ENCODE data around the gene CRISPLD2.
"Not testable (repeated sequence)": the region's sequence is repeated elsewhere in the genome, so short reads cannot be mapped to it uniquely, and the experiment has no call there.

The CRISPLD2 gene

GRCh38 chr16:84860383-84860782 lies 40.6 kb downstream of the CRISPLD2 start:
- no peak for DNase-seq (ENCODE audit: low spot score)

- no peak for DNase-seq (ENCODE audit: low spot score)
Observed at GRCh38 chr16:84861671-84862070, 41.9 kb downstream of the CRISPLD2 start.

GRCh38 chr16:84862804-84863480 lies 43.2 kb downstream of the CRISPLD2 start:
- DNase-seq (ENCODE audit: low spot score), result no peak

GRCh38 chr16:84863481-84863814 lies 43.7 kb downstream of the CRISPLD2 start:
- DNase-seq (ENCODE audit: low spot score), result no peak

GRCh38 chr16:84864326-84864955 lies 44.7 kb downstream of the CRISPLD2 start:
- peak; percentile 56 for DNase-seq (ENCODE audit: low spot score)

- DNase-seq (ENCODE audit: low spot score), result no peak
Observed at GRCh38 chr16:84867696-84868095, 47.9 kb downstream of the CRISPLD2 start.

- DNase-seq (ENCODE audit: low spot score), result no peak
Observed at GRCh38 chr16:84868328-84868727, 48.5 kb downstream of the CRISPLD2 start.

- DNase-seq (ENCODE audit: low spot score), result peak; percentile 27
Observed at GRCh38 chr16:84868829-84869472, 49.2 kb downstream of the CRISPLD2 start.

- DNase-seq (ENCODE audit: low spot score), result peak; percentile 8
Observed at GRCh38 chr16:84869473-84869845, 49.7 kb downstream of the CRISPLD2 start.

- DNase-seq (ENCODE audit: low spot score), result not testable (repeated sequence)
Observed at GRCh38 chr16:84872971-84873370, 53.2 kb downstream of the CRISPLD2 start.

- DNase-seq (ENCODE audit: low spot score), result no peak
Observed at GRCh38 chr16:84874004-84874435, 54.2 kb downstream of the CRISPLD2 start.

- DNase-seq (ENCODE audit: low spot score), result no peak
Observed at GRCh38 chr16:84874553-84874952, 54.8 kb downstream of the CRISPLD2 start.

GRCh38 chr16:84874983-84875382 lies 55.2 kb downstream of the CRISPLD2 start:
- no peak for DNase-seq (ENCODE audit: low spot score)

- no peak for DNase-seq (ENCODE audit: low spot score)
Observed at GRCh38 chr16:84875846-84876245, 56.1 kb downstream of the CRISPLD2 start.

GRCh38 chr16:84876873-84877606 lies 57.3 kb downstream of the CRISPLD2 start:
- DNase-seq (ENCODE audit: low spot score), result no peak

- DNase-seq (ENCODE audit: low spot score), result no peak
Observed at GRCh38 chr16:84878770-84879169, 59.0 kb downstream of the CRISPLD2 start.

GRCh38 chr16:84879569-84880487 lies 60.0 kb downstream of the CRISPLD2 start:
- no peak for DNase-seq (ENCODE audit: low spot score)

- DNase-seq (ENCODE audit: low spot score), result no peak
Observed at GRCh38 chr16:84881702-84882521, 62.1 kb downstream of the CRISPLD2 start.

- DNase-seq (ENCODE audit: low spot score), result peak; percentile 15
Observed at GRCh38 chr16:84883301-84883700, 63.5 kb downstream of the CRISPLD2 start.

- DNase-seq (ENCODE audit: low spot score), result no peak
Observed at GRCh38 chr16:84884246-84884595, 64.4 kb downstream of the CRISPLD2 start.
